GM18519 (cell line): ENCODE results near the gene STK10.

ENCODE experiments used
- ATAC-seq: cut with Tn5 transposase; IDR thresholded peaks from one replicate; pipeline ENCODE4 v1.9.1; 2021; ENCODE audit warnings: mild to moderate bottlenecking, moderate library complexity; ENCODE audit not compliant: unreplicated experiment, low FRiP score

Gene STK10

GRCh38 chr5:172093965-172094364 lies 94.1 kb downstream of the STK10 start:
- no peak for ATAC-seq

- ATAC-seq: no peak
These were observed 94.5 kb downstream of the STK10 start for GRCh38 chr5:172093559-172093958.

- no peak for ATAC-seq
These were observed 95.9 kb downstream of the STK10 start for GRCh38 chr5:172091956-172092732.

- ATAC-seq: no peak
These were observed 97.0 kb downstream of the STK10 start for GRCh38 chr5:172090976-172091547.

- no peak for ATAC-seq
These were observed 98.5 kb downstream of the STK10 start for GRCh38 chr5:172089298-172090117.

- no peak for ATAC-seq
These were observed 99.2 kb downstream of the STK10 start for GRCh38 chr5:172088801-172089200.

- ATAC-seq: no peak
These were observed 101.6 kb downstream of the STK10 start for GRCh38 chr5:172086194-172086975.

GRCh38 chr5:172085738-172086137 lies 102.3 kb downstream of the STK10 start:
- no peak for ATAC-seq

- no peak for ATAC-seq
These were observed 105.8 kb downstream of the STK10 start for GRCh38 chr5:172082180-172082579.

- ATAC-seq: no peak
These were observed 108.1 kb downstream of the STK10 start for GRCh38 chr5:172079876-172080275.

- no peak for ATAC-seq
These were observed 109.2 kb downstream of the STK10 start for GRCh38 chr5:172078726-172079345.

GRCh38 chr5:172077664-172078425 lies 110.2 kb downstream of the STK10 start:
- ATAC-seq: no peak

GRCh38 chr5:172076761-172077244 lies 111.2 kb downstream of the STK10 start:
- ATAC-seq: no peak

GRCh38 chr5:172075656-172076055 lies 112.4 kb downstream of the STK10 start:
- ATAC-seq: no peak

- ATAC-seq: no peak
These were observed 113.1 kb downstream of the STK10 start for GRCh38 chr5:172074896-172075295.

GRCh38 chr5:172071309-172071875 lies 116.6 kb downstream of the STK10 start:
- ATAC-seq: no peak

- ATAC-seq: no peak
These were observed 122.5 kb downstream of the STK10 start for GRCh38 chr5:172065431-172066065.

- ATAC-seq: no peak
These were observed 123.3 kb downstream of the STK10 start for GRCh38 chr5:172064766-172065165.
